ENCODE data around the gene CAMK4.

The CAMK4 gene

GRCh38 chr5:111321376-111321775 lies 97.2 kb downstream of the CAMK4 start:
- TF ChIP-seq, protein P1, sequence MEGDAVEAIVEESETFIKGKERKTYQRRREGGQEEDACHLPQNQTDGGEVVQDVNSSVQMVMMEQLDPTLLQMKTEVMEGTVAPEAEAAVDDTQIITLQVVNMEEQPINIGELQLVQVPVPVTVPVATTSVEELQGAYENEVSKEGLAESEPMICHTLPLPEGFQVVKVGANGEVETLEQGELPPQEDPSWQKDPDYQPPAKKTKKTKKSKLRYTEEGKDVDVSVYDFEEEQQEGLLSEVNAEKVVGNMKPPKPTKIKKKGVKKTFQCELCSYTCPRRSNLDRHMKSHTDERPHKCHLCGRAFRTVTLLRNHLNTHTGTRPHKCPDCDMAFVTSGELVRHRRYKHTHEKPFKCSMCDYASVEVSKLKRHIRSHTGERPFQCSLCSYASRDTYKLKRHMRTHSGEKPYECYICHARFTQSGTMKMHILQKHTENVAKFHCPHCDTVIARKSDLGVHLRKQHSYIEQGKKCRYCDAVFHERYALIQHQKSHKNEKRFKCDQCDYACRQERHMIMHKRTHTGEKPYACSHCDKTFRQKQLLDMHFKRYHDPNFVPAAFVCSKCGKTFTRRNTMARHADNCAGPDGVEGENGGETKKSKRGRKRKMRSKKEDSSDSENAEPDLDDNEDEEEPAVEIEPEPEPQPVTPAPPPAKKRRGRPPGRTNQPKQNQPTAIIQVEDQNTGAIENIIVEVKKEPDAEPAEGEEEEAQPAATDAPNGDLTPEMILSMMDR (IDR thresholded peaks at IDR 0.05; ENCODE audit: borderline replicate concordance, insufficient read depth, low read depth, low read length): no peak
- no peak overlapping the region for H3K4me3 ChIP-seq (ENCODE audit: low read depth, low read length)

DNA sequence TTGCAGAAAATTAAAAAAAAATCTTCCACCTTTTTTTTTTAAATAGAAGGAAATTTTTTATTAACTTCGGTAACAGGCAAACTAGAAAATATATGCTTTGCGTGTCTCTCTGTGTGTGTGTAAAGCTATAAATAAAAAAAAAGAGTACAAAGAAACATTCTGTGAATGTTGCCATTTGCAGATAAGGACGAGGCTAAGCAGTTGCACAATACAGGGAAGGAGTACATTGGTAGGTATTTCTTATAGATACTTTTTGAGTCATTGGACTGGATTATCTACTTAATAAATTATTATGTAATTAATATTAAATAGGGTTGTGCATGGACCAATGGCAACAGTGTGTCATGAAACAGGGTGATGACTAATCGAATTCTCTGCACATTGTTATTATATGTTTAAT lies 102.4 kb downstream of the CAMK4 start:
- H3K4me3 ChIP-seq (ENCODE audit: low read depth, low read length): no peak overlapping the region
- TF ChIP-seq, protein P1 (IDR thresholded peaks at IDR 0.05; ENCODE audit: borderline replicate concordance, insufficient read depth, low read depth, low read length): no peak

DNA sequence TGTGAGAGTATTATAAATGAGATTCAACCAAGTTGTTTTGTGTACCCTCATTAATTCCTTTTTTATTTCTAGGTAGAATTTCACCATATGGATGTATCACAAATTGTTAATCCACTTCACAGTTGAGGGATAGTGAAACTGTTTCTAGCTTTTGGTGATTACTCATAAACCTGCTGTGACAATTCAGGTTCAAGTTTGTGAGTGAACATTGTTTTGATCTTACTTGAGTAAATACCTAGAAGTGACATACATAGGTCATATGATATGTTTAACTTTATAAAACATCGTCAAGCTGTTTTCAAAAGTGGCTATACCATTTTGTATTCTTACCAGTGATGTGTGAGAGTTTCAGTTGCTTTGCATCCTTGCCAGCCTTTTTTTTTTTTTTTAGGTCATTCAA lies 112.9 kb downstream of the CAMK4 start:
- TF ChIP-seq, protein P1 (IDR thresholded peaks at IDR 0.05; ENCODE audit: borderline replicate concordance, insufficient read depth, low read depth, low read length): no peak

GRCh38 chr5:111337688-111338087 lies 113.5 kb downstream of the CAMK4 start:
- H3K4me3 ChIP-seq (ENCODE audit: low read depth, low read length): no peak overlapping the region
- TF ChIP-seq, protein P1 (IDR thresholded peaks at IDR 0.05; ENCODE audit: borderline replicate concordance, insufficient read depth, low read depth, low read length): no peak

More for the DNA sequence above, 112.9 kb downstream of the CAMK4 start:
- no peak overlapping the region for H3K4me3 ChIP-seq (ENCODE audit: low read depth, low read length)

DNA sequence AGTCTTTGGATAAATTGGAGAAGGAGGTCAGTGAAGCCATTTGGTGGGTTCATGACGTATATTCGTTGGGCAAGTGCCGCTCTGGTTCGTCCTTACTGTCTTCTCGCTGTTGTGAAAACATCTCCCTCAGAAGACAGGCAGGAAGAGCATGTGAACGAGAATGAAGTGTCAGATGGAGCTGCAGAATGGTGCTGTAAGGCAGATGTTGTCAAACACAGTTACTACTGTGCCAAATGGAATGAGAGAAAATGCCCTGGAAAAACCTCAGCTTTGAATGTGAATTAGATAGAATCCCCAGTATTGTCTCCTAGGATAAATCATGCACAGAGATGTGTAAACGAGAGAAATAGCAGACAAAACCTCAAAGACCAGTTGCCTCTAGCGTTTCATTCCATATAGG lies 121.5 kb downstream of the CAMK4 start:
- TF ChIP-seq, protein P1 (IDR thresholded peaks at IDR 0.05; ENCODE audit: borderline replicate concordance, insufficient read depth, low read depth, low read length): no peak
- no peak overlapping the region for H3K4me3 ChIP-seq (ENCODE audit: low read depth, low read length)

DNA sequence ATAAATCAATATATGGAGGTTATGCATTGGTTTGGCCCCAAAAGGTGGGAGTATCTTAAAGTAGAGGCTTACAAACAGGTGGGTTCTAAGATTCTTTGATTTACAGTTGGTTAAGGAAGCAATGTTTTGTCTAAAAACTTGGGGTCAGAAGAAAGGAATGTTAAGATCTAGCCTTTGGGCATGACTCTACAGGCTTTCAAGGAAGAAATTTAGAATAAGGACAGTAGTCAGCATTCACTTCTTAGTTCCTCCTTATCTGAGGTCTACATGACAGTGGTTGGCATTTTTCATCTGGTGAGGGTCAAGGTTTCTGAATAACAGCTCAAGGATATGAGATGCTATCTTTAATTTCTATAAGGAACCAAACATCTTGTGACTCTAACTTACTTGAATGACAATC lies 122.8 kb downstream of the CAMK4 start:
- TF ChIP-seq, protein P1 (IDR thresholded peaks at IDR 0.05; ENCODE audit: borderline replicate concordance, insufficient read depth, low read depth, low read length): no peak
- no peak overlapping the region for H3K4me3 ChIP-seq (ENCODE audit: low read depth, low read length)

DNA sequence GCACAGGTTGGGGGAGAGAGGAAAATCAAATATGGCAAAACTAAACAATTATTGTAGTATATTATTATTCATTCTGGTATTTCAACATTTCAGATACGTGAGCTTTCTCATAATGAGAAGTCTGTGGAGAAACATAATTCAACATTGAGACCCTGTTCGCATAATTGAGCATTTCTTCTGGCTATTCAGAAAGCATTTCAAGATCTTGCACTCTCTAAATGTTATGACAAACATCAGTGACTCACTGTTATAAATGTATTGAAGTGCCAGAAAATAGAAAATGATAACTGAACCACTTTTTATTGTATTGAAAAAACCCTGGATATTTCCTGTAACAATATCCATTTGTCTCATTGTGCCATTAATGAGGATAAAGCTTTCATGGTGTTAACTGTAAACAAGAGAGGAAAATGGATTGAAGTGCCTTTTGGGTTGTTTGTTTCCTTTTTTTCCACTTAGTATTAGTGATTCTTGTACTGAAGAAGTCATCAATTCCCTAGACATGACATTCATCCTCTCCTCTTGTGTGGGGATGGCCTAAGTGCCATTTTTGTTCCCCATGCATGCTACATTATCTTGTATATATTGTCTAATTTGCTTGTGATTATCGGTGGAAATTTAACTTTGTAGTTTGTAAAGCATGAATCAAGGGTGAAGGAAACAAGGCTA lies 124.6 kb downstream of the CAMK4 start:
- no peak overlapping the region for H3K4me3 ChIP-seq (ENCODE audit: low read depth, low read length)
- TF ChIP-seq, protein P1 (IDR thresholded peaks at IDR 0.05; ENCODE audit: borderline replicate concordance, insufficient read depth, low read depth, low read length): no peak

Data from GM12875 (cell line).